ENCODE data around the gene PPP1R3G. TPM values are rescaled to one million over a fixed set of nuclear protein-coding genes. Genes with fewer than 3 reads are reported as not detected.

PPP1R3G gene
- total and polyA plus RNA-seq, 3 experiments from 2014 or later: not detected

Other genes starting within 250 kb of the PPP1R3G start
- gene RPP40, start 81.3 kb upstream of the PPP1R3G start, total RNA-seq: 10 to 100 TPM; 20.6 to 23.2 TPM
- gene RPP40, start 81.3 kb upstream of the PPP1R3G start, polyA plus RNA-seq: 11.0 TPM
- gene LYRM4, start 175.6 kb downstream of the PPP1R3G start, total RNA-seq: 10 to 100 TPM; 55.1 to 58.2 TPM
- 26.5 TPM for gene LYRM4, start 175.6 kb downstream of the PPP1R3G start, polyA plus RNA-seq
- 10 to 100 TPM; 24.5 to 24.9 TPM for gene FARS2, start 176.2 kb downstream of the PPP1R3G start, total RNA-seq
- 26.0 TPM for gene FARS2, start 176.2 kb downstream of the PPP1R3G start, polyA plus RNA-seq